Left cardiac atrium (tissue), 4 donors: ENCODE results near the gene TMEM131L. TPM values are rescaled to one million over a fixed set of nuclear protein-coding genes. Genes with fewer than 3 reads are reported as not detected.
"Not testable (repeated sequence)": the region's sequence is repeated elsewhere in the genome, so short reads cannot be mapped to it uniquely, and the experiment has no call there.

Source experiments
- ATAC-seq, 2 donors: fragments of 200-7000 bp; cut with Tn5 transposase; one replicate each; pipeline ENCODE4 v1.9.1; 2020; ENCODE audit warnings: mild to moderate bottlenecking in 2 of 2, moderate library complexity in 2 of 2
- DNase-seq: peaks from one replicate; pipeline ENCODE4 v3.0.0-alpha.2; 2020
- intact Hi-C, 2 donors: fragments of 100-400 bp; cut with DNase I; formaldehyde crosslinking; loops; one replicate each; pipeline versions ENCODE4 v1.14.1 to v1.15.1; 2022 to 2023
- total RNA-seq, 2 donors: library from RNA; stranded (reverse); fragmentation: NEBNext Ultra II Directional; extraction: Animal tissue kit (Norgen Biotek cat#: 25700); gene quantifications; one replicate each; pipeline ENCODE4 v1.2.1, GENCODE V29; 2021
- donor health status: DM: no; HTN: yes; CAD: no.
- donor health status: DM: no; HTN: yes; CAD: no; lungs with severe emphysema.
- donor health status: DM: yes; HTN: yes; CAD: no.
- donor health status: Dilated cardiomyopathy.

TMEM131L gene
- total RNA-seq, 2 donors from 2014 or later, result 8.1 to 13.1 TPM

- intact Hi-C loops, result no loop called here
- DNase-seq (no peak), ATAC-seq (no peak)
Measured at GRCh38 chr4:153647975-153648374, 181.8 kb downstream of the TMEM131L start.

- intact Hi-C loops, result no loop called here
- ATAC-seq, result no peak
- DNase-seq, result no peak
Measured at GRCh38 chr4:153649572-153649991, 183.4 kb downstream of the TMEM131L start.

GRCh38 chr4:153651116-153651515 is 185.0 kb downstream of the TMEM131L start:
- ATAC-seq (no peak), DNase-seq (no peak)

GRCh38 chr4:153651587-153651986 is 185.4 kb downstream of the TMEM131L start:
- intact Hi-C loops, result no loop called here
- ATAC-seq (peak; percentile 46 to 80), DNase-seq (peak; percentile 49)

More at GRCh38 chr4:153651116-153651515, 185.0 kb downstream of the TMEM131L start:
- intact Hi-C loops, result no loop called here

GRCh38 chr4:153652051-153652784 is 186.1 kb downstream of the TMEM131L start:
- intact Hi-C loops, result no loop called here
- ATAC-seq, result peak in 1 of 2 donors; percentile 58
- DNase-seq, result no peak

DNA sequence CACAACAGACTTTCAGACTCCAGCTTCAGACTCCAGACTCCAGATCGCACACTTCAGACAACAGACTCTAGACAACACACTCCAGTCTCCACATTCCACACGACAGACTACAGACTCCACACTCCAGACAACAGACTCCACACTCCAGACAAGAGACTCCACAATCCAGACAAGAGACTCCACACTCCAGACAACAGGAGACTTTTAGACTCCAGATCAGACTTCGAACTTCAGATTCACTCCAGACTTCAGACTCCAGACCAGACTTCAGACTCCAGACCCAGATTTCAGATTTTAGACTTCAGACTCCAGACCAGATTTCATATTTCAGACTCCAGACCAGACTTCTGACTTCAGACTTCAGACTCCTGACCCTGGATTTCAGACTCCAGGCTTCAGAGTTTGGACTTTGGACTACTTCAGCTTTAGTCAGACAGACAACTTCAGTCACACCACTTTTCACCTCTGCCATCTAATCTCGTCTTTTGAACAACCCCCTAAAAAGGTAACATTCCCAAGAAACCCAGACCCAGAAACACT is 188.9 kb downstream of the TMEM131L start:
- ATAC-seq, result no peak
- no peak for DNase-seq
- intact Hi-C loops, result no loop called here

DNA sequence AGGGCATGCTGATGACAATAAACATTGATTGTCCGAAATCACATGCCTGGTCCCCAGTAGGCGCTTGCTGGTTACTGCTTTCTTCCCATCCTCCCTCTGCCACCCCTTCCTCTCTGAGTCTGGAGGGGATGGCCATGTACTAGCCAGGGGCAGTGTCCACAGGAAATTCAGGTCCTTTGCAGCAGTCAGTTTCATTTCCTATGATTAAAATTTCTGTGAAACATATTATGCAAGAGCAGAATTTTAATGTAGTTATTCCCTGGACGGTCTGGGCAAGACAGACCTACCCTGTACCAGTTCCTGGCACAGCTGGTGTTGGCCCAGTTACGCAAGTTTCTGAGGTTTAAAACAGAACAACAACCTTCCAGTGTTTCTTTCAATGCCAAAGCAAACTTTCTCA is 189.8 kb downstream of the TMEM131L start:
- ATAC-seq (peak; percentile 83 to 85), DNase-seq (peak; percentile 37)
- intact Hi-C loops, result no loop called here

DNA sequence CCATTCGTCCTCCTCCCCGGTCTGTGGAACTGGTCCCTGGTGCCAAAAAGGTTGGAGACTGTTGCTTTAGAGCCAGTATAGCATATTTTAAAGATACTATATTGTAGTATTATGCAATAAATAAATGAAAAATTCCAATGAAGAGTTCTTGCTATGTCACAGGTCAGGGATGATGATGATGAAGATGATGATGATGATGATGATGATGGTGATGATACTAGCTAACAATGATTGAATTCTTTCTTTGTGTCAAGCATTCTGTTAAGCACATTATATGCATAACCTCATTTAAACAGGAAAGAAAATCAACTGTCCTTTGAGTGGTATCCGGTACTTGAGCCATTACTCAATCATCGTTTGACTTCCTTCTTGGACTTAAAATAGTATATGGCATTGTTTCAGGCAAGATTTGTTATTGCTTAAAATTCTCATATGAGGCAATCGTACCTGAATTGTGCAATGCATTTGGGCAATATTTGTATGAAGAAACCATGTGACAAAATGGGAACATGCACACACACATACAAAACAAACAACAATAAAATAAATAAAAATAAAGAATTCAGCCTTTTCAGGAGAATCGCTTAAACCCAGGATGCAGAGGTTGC is 195.2 kb downstream of the TMEM131L start:
- no peak for DNase-seq
- ATAC-seq, result peak; percentile 38 to 67
- intact Hi-C loops, result no loop called here

- ATAC-seq, result no peak
- DNase-seq, result no peak
- intact Hi-C loops, result no loop called here
Measured at GRCh38 chr4:153661908-153662307, 195.7 kb downstream of the TMEM131L start.

DNA sequence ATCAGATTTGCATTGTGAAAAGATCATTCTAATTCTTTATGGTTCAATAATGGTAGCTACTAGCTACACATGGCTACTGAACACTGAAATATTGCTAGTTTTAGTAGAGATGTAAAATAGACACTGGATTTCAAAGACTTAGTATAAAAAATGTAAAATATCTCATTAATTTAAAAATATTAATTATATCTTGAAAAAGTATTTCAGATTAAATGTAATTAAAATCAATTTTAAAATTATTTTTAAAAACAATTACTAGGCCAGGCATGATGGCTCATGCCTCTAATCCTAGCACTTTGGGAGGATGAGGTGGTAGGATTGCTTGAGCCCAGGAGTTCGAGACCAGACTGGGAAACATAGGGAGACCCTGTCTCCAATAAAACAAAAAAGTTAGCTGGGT is 197.5 kb downstream of the TMEM131L start:
- no peak for ATAC-seq
- DNase-seq, result no peak
- intact Hi-C loops, result no loop called here

- ATAC-seq, intact Hi-C loops, DNase-seq: not testable (repeated sequence)
Measured at GRCh38 chr4:153666505-153666904, 200.3 kb downstream of the TMEM131L start.

DNA sequence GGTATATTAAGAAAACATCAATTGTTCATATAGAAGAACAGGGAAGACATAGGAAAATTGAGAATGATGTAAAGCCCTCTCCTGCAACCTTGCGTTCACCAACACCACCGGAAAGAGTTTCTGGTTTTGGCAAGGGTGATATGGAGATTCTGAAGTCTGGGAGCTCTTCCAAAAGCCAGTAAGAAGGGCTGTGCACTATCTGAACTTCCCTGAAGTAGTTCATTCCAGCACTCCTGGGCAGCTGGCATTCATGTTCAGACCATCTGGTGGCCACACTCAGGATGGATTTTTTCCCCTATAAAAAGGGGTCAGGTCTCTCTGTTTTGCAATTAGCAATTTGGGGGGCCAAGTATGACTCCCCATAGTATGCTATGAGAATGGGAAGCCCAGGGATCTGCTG is 202.5 kb downstream of the TMEM131L start:
- no peak for DNase-seq
- intact Hi-C loops, result no loop called here

GRCh38 chr4:153669838-153670237 is 203.7 kb downstream of the TMEM131L start:
- intact Hi-C loops, result no loop called here
- ATAC-seq (no peak), DNase-seq (no peak)

More for the DNA sequence above, 202.5 kb downstream of the TMEM131L start:
- ATAC-seq, result peak in 1 of 2 donors; percentile 31

GRCh38 chr4:153676486-153676885 is 210.3 kb downstream of the TMEM131L start:
- intact Hi-C loops, result no loop called here
- no peak for ATAC-seq
- DNase-seq, result no peak

DNA sequence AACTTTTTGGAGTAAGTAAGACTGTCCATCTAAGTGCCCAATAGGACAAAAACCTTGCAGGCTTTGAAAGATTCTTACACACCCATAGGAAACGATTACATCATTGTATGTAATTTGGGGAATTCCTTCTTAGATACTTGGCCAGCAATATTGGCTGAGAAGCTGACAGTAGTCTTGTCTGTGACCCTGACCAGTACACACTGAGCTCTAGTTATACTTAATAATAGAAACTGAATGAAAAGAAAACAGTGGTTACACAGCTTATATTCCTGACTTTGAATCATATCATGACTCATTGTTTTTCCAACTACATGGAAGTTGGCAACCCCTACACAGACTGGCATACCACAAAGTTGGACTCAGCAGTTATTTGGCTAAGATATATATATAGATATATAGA is 210.8 kb downstream of the TMEM131L start:
- ATAC-seq, result peak in 1 of 2 donors; percentile 95
- no peak for DNase-seq
- intact Hi-C loops, result no loop called here

- ATAC-seq, result no peak
- intact Hi-C loops, result no loop called here
- DNase-seq, result peak; percentile 37
Measured at GRCh38 chr4:153679486-153679885, 213.3 kb downstream of the TMEM131L start.

GRCh38 chr4:153683763-153684181 is 217.6 kb downstream of the TMEM131L start:
- ATAC-seq (no peak), DNase-seq (no peak)
- intact Hi-C loops, result no loop called here

GRCh38 chr4:153684182-153684970 is 218.2 kb downstream of the TMEM131L start, which contains the start of gene TLR2:
Gene TLR2 (plus strand): TSS chr4:153684280. CDS start chr4:153702908, 18,628 bp downstream.
- intact Hi-C loops, result no loop called here
- peak; percentile 72 for DNase-seq
- peak; percentile 90 to 95 for ATAC-seq

DNA sequence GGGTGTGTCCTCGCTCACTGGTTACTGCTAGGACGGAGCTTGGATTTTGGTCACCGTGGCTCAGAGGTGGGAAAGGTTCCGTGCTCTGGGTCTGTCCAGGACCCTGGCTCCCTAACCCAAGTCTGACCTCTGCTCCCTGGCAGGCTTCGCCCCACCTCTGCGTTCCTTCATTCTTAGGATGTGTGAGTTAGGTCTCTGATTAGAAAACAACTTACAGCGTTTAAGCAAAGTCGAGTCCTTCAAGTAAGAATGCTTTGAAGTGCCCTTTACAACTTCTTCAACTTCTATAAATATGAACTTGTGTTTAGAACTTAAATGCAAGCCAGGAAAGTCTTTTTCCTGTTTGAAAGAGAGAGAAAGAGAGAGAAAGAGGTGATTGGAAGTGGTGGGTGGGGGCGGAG is 218.8 kb downstream of the TMEM131L start:
- DNase-seq, result no peak
- no peak for ATAC-seq
- intact Hi-C loops, result no loop called here
